Breast epithelium (tissue), 3 donors: ENCODE results near the gene SIDT2.

ENCODE experiments used
- POLR2A ChIP-seq: fragments of 450-650 bp; IDR thresholded peaks from one replicate; pipeline ENCODE4 v1.6.1; 2016; ENCODE audit warnings: antibody characterized with exemption, mild to moderate bottlenecking, moderate library complexity
- TF ChIP-seq, protein P1 (sequence below), 3 donors: fragments of 450-650 bp; IDR thresholded peaks; one replicate each; pipeline ENCODE4 v1.5.1; 2016 to 2017; ENCODE audit warnings: antibody characterized with exemption in 3 of 3, mild to moderate bottlenecking in 3 of 3, moderate library complexity in 3 of 3

- TF ChIP-seq, protein P1, sequence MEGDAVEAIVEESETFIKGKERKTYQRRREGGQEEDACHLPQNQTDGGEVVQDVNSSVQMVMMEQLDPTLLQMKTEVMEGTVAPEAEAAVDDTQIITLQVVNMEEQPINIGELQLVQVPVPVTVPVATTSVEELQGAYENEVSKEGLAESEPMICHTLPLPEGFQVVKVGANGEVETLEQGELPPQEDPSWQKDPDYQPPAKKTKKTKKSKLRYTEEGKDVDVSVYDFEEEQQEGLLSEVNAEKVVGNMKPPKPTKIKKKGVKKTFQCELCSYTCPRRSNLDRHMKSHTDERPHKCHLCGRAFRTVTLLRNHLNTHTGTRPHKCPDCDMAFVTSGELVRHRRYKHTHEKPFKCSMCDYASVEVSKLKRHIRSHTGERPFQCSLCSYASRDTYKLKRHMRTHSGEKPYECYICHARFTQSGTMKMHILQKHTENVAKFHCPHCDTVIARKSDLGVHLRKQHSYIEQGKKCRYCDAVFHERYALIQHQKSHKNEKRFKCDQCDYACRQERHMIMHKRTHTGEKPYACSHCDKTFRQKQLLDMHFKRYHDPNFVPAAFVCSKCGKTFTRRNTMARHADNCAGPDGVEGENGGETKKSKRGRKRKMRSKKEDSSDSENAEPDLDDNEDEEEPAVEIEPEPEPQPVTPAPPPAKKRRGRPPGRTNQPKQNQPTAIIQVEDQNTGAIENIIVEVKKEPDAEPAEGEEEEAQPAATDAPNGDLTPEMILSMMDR (IDR thresholded peaks at IDR 0.05), result no peak
- TF ChIP-seq POLR2A, result no peak
Measured at GRCh38 chr11:117130879-117131278, 47.7 kb upstream of the SIDT2 start.
